HepG2 (cell line): ENCODE data around the gene DLX1. TPM values are rescaled to one million over a fixed set of nuclear protein-coding genes. Genes with fewer than 3 reads are reported as not detected.

ENCODE experiments used
- ATAC-seq: fragments of 200-7000 bp; cut with Tn5 transposase; 3 replicates; pipeline ENCODE4 v1.9.1; 2020; ENCODE audit warnings: mild to moderate bottlenecking, moderate library complexity
- BruUV-seq: library from RNA; stranded (reverse); fragments of 400-500 nt; replicated peaks from 2 replicates; lab custom pipeline; 2021; lab: Mats Ljungman, UMichigan
- CTCF ChIA-PET: fragments of 300-600 bp; formaldehyde crosslinking; extraction: SDS; loops from one replicate; lab custom pipeline; 2021; ENCODE audit warnings: low total read pairs, inconsistent platforms, low intra/inter-chr PET ratio; lab: Yijun Ruan, JAX
- POLR2A ChIA-PET: fragments of 350-600 bp; sonication (Branson Sonifier 250); formaldehyde crosslinking; loops from one replicate; lab custom pipeline; 2020; ENCODE audit warnings: antibody characterized with exemption, inconsistent platforms; lab: Yijun Ruan, JAX
- DNase-seq: peaks from one replicate; pipeline ENCODE4 v3.0.0-alpha.2; 2015; ENCODE audit warnings: low spot score
- FAIRE-seq: peaks from 3 replicates; lab custom pipeline; 2011; peaks lifted over from hg19 to GRCh38; lab: Jason Lieb, UNC
- H2AFZ ChIP-seq: one replicate; pipeline ENCODE4 v1.6.1; 2011; ENCODE audit warnings: low read length, inconsistent platforms
- H3K27ac ChIP-seq: fragments of 300-600 bp; 3 replicates; pipeline ENCODE4 v1.8.0; 2011; ENCODE audit warnings: mixed run types, mild to moderate bottlenecking, mixed read lengths, low read length, inconsistent platforms; ENCODE audit not compliant: insufficient read depth; ENCODE audit errors: extremely low read length
- H3K27me3 ChIP-seq, 2 experiments: fragments of 200-600 bp in 1 of 2; 2 replicates in 1 of 2; 3 replicates in 1 of 2; pipeline versions ENCODE4 v1.6.0 to v1.8.0; 2011; ENCODE audit warnings: low read length in 2 of 2, mild to moderate bottlenecking in 2 of 2, moderate library complexity in 2 of 2, inconsistent platforms in 1 of 2; ENCODE audit not compliant: insufficient read depth in 2 of 2, control insufficient read depth in 1 of 2
- H3K36me3 ChIP-seq, 2 experiments: fragments of 200-600 bp in 1 of 2; replicated peaks in 1 of 2; 2 replicates in 1 of 2; 3 replicates in 1 of 2; pipeline versions ENCODE4 v1.5.1 to v1.8.0; 2011; ENCODE audit warnings: low read length in 2 of 2, inconsistent platforms in 1 of 2; ENCODE audit not compliant: insufficient read depth in 2 of 2, control insufficient read depth in 1 of 2
- H3K4me1 ChIP-seq: 2 replicates; pipeline ENCODE4 v1.5.1; 2012; ENCODE audit warnings: low read length, inconsistent platforms; ENCODE audit not compliant: insufficient read depth
- H3K4me2 ChIP-seq: 2 replicates; pipeline ENCODE4 v1.6.0; 2011; ENCODE audit warnings: low read depth, low read length, inconsistent platforms
- H3K4me3 ChIP-seq, 3 experiments: fragments of 200-600 bp in 1 of 3; sonication (generic), shearing (Covaris generic) in 1 of 3; replicated peaks in 1 of 3; 2 replicates each; pipeline ENCODE4 v1.5.1; 2011 to 2016; ENCODE audit warnings: low read length in 3 of 3, inconsistent platforms in 2 of 3, low read depth in 2 of 3, mild to moderate bottlenecking in 2 of 3, control low read depth in 1 of 3, mixed read lengths in 1 of 3; ENCODE audit not compliant: insufficient read depth in 1 of 3
- H3K79me2 ChIP-seq: one replicate; pipeline ENCODE4 v1.6.1; 2011; ENCODE audit warnings: low read length, inconsistent platforms; ENCODE audit not compliant: insufficient read depth
- H3K9ac ChIP-seq: 2 replicates; pipeline ENCODE4 v1.6.0; 2011; ENCODE audit warnings: mild to moderate bottlenecking, low read depth, low read length, inconsistent platforms; ENCODE audit not compliant: insufficient read depth
- H3K9me3 ChIP-seq: 2 replicates; pipeline ENCODE4 v1.5.1; 2012; ENCODE audit warnings: mild to moderate bottlenecking, low read length
- H4K20me1 ChIP-seq: 2 replicates; pipeline ENCODE4 v1.6.0; 2011; ENCODE audit warnings: inconsistent platforms, mild to moderate bottlenecking, low read length, moderate library complexity; ENCODE audit not compliant: insufficient read depth
- ATF2 ChIP-seq: sonication (generic); formaldehyde crosslinking; IDR thresholded peaks from 2 replicates; pipeline ENCODE4 v1.4.0; 2020; ENCODE audit warnings: missing genetic modification reagents
- ETV6 ChIP-seq: sonication (generic); formaldehyde crosslinking; conservative IDR thresholded peaks from 2 replicates; pipeline ENCODE4 v1.4.0; 2020; ENCODE audit warnings: missing genetic modification reagents
- HIC2 ChIP-seq: sonication (generic); formaldehyde crosslinking; IDR thresholded peaks from 2 replicates; pipeline ENCODE4 v1.9.0; 2022; ENCODE audit warnings: low read depth, missing genetic modification reagents
- KLF16 ChIP-seq, 2 experiments: sonication (generic) in 1 of 2; formaldehyde crosslinking in 1 of 2; IDR thresholded peaks; 2 replicates each; pipeline versions ENCODE4 v1.6.1 to v1.8.0; 2016 to 2023; ENCODE audit warnings: missing genetic modification reagents in 2 of 2, missing compliant biosample characterization in 1 of 2
- PPARG ChIP-seq: conservative IDR thresholded peaks from 2 replicates; pipeline ENCODE4 v1.6.1; 2016; ENCODE audit warnings: missing biosample characterization, missing genetic modification reagents
- PRPF4 ChIP-seq: fragments of 200-400 bp; formaldehyde crosslinking; IDR thresholded peaks from 2 replicates; pipeline ENCODE4 v1.6.1; 2016; ENCODE audit warnings: low read length, low read depth; ENCODE audit not compliant: poor library complexity, severe bottlenecking
- SP1 ChIP-seq, 2 experiments: fragments of 450-650 bp in 1 of 2; sonication (generic) in 1 of 2; formaldehyde crosslinking in 1 of 2; IDR thresholded peaks; 2 replicates each; pipeline versions ENCODE4 v1.4.0 to v1.6.1; 2016 to 2020; ENCODE audit warnings: missing genetic modification reagents in 1 of 2
- TBX3 ChIP-seq: fragments of 450-650 bp; IDR thresholded peaks from 2 replicates; pipeline ENCODE4 v1.6.1; 2017; ENCODE audit warnings: antibody characterized with exemption, mild to moderate bottlenecking, inconsistent platforms, borderline replicate concordance
- WIZ ChIP-seq: sonication (generic); formaldehyde crosslinking; IDR thresholded peaks from 2 replicates; pipeline ENCODE4 v1.5.1; 2020; ENCODE audit warnings: mild to moderate bottlenecking, missing genetic modification reagents
- YEATS2 ChIP-seq: sonication (generic); formaldehyde crosslinking; IDR thresholded peaks from 2 replicates; pipeline ENCODE4 v1.4.0; 2020; ENCODE audit warnings: missing genetic modification reagents, borderline replicate concordance
- ZBTB43 ChIP-seq: sonication (generic); formaldehyde crosslinking; conservative IDR thresholded peaks from 2 replicates; pipeline ENCODE4 v1.4.0; 2020; ENCODE audit warnings: missing genetic modification reagents
- ZNF101 ChIP-seq: sonication (generic); formaldehyde crosslinking; IDR thresholded peaks from 2 replicates; pipeline ENCODE4 v1.4.0; 2020; ENCODE audit warnings: mild to moderate bottlenecking, low read depth, missing genetic modification reagents, borderline replicate concordance
- ZNF274 ChIP-seq: sonication (generic); formaldehyde crosslinking; IDR thresholded peaks from 2 replicates; pipeline ENCODE4 v1.5.1; 2020; ENCODE audit warnings: mild to moderate bottlenecking, missing genetic modification reagents
- ZNF317 ChIP-seq: sonication (generic); formaldehyde crosslinking; IDR thresholded peaks from 2 replicates; pipeline ENCODE4 v1.5.0; 2020; ENCODE audit warnings: mild to moderate bottlenecking, missing genetic modification reagents
- ZNF503 ChIP-seq: sonication (generic); formaldehyde crosslinking; IDR thresholded peaks from 2 replicates; pipeline ENCODE4 v1.4.0; 2020; ENCODE audit warnings: missing genetic modification reagents
- ZSCAN31 ChIP-seq: sonication (generic); formaldehyde crosslinking; IDR thresholded peaks from 2 replicates; pipeline ENCODE4 v1.5.0; 2020; ENCODE audit warnings: low read depth, mild to moderate bottlenecking, missing genetic modification reagents
- WGBS: methylation state at CpG from one replicate; pipeline ENCODE4 v1.1.6; 2017; ENCODE audit warnings: low lambda C conversion rate; 5-methylcytosine and 5-hydroxymethylcytosine counted together
- in situ Hi-C: cut with HindIII; loops from 2 replicates; pipeline ENCODE4 v1.10.0; 2017; ENCODE audit warnings: low pct_unique_long_range_greater_than_20kb; ENCODE audit not compliant: extremely low pct_ligation_motif_present
- intact Hi-C: fragments of 100-400 bp; cut with micrococcal nuclease; formaldehyde crosslinking; loops from one replicate; pipeline ENCODE4 v1.10.0; 2022; ENCODE audit not compliant: unreplicated experiment
- polyA plus RNA-seq, 8 experiments: library from polyadenylated mRNA; depleted of rRNA in 3 of 8; stranded (reverse) in 7 of 8; unstranded in 1 of 8; fragments of >200 nt; fragmentation: Illumina TruSeq in 4 of 8; extraction: Trizol in 4 of 8; gene quantifications; 2 replicates each; pipeline versions ENCODE4 v1.2.1 to v1.2.3, GENCODE V29; 2011 to 2016; ENCODE audit warnings: low read depth in 4 of 8, missing spikeins in 1 of 8, mixed read lengths in 1 of 8; ENCODE audit not compliant: insufficient read depth in 1 of 8
- total RNA-seq, 5 experiments: library from RNA; depleted of rRNA; stranded (reverse); fragments of >200 nt; fragmentation: Illumina TruSeq; extraction: Trizol; gene quantifications; 2 replicates each; pipeline ENCODE4 v1.2.3, GENCODE V29; 2016; ENCODE audit warnings: low read depth in 1 of 5

Gene DLX1
- total and polyA plus RNA-seq, 2 of the 13 experiments (the other 11 are each of a cell fraction or from before 2014, with no cell fraction given) = 0.18 to 0.86 TPM

GRCh38 chr2:172098650-172099471 lies 13.6 kb downstream of the DLX1 start:
- WGBS = 7% methylated on average over 39 of the region's 61 CpGs
- peaks cover 76% of the 10 kb centered on the region for H3K4me1 ChIP-seq
- ATAC-seq (peak; percentile 12), DNase-seq (peak; percentile 84), FAIRE-seq (no peak)
- no peaks in the 10 kb centered on the region for H3K36me3 ChIP-seq
- no peak overlapping the region for H2AFZ ChIP-seq
- no peaks in the 10 kb centered on the region for H3K79me2 ChIP-seq
- H3K4me2 ChIP-seq = peak overlapping the region; percentile 99
- H3K27ac ChIP-seq = no peak overlapping the region
- H3K4me3 ChIP-seq = peak overlapping the region; percentile 47 to 70 (median 49)
- ChIA-PET CTCF (no interaction called here), POLR2A (interaction anchor here (0.6 to 2.0 kb wide), 10 partner anchors 10 to 411 kb away, joined by 3 to 16 read pairs (median 4); partner anchors contain the start of genes DLX1 and HAT1)
- H3K27me3 ChIP-seq = peaks cover 20 to 64% of the 10 kb centered on the region in 2 experiments
- H3K9ac ChIP-seq = peak overlapping the region; percentile 29
- intact Hi-C loops (no loop called here), in situ Hi-C loops (no loop called here)
- BruUV-seq = no TSS peak
- no peaks in the 10 kb centered on the region for H3K9me3 ChIP-seq
- H4K20me1 ChIP-seq = no peaks in the 10 kb centered on the region; the same call in 1 of the 2 replicates
- no peak for TF ChIP-seq ETV6 (CRISPR knock-in tag)
- TF ChIP-seq ZNF101 (CRISPR knock-in tag) = no peak
- no peak for TF ChIP-seq ATF2
- TF ChIP-seq ZNF503 = no peak
- peak; percentile 83; the same call in 1 of the 2 replicates for TF ChIP-seq SP1 (IDR thresholded peaks at IDR 0.05)
- peak; percentile 23 for TF ChIP-seq SP1 (CRISPR knock-in tag; IDR thresholded peaks at IDR 0.05)
- TF ChIP-seq YEATS2 (CRISPR knock-in tag) = no peak; the same call in 1 of the 2 replicates
- TF ChIP-seq PRPF4 = no peak
- no peak for TF ChIP-seq TBX3
- TF ChIP-seq PPARG (CRISPR knock-in tag) = peak; percentile 36; the same call in 1 of the 2 replicates
- TF ChIP-seq ZBTB43 = 0 out of 2 replicates have a peak, but pooled peaks have one; percentile 21
- no peak for TF ChIP-seq ZNF317 (CRISPR knock-in tag)
- TF ChIP-seq HIC2 (CRISPR knock-in tag) = no peak; the same call in 1 of the 2 replicates
- 0 out of 4 replicates have a peak, but pooled peaks of 1 of the 2 experiments have one; percentile 50 for TF ChIP-seq KLF16 (CRISPR knock-in tag; IDR thresholded peaks at IDR 0.05)
- no peak for TF ChIP-seq ZSCAN31
- no peak for TF ChIP-seq WIZ (CRISPR knock-in tag)
- TF ChIP-seq ZNF274 (CRISPR knock-in tag) = no peak
